T47D (cell line): ENCODE measurements around the gene IGF2R.
"Not testable (repeated sequence)": the region's sequence is repeated elsewhere in the genome, so short reads cannot be mapped to it uniquely, and the experiment has no call there.

Source experiments
- DNase-seq, 2 experiments: peaks; one replicate each; pipeline versions ENCODE4 v3.0.0 to v3.0.0-alpha.2; 2011 to 2012; ENCODE audit warnings: low read depth in 1 of 2, low spot score in 1 of 2
- JUND ChIP-seq: IDR thresholded peaks from 2 replicates; pipeline ENCODE4 v1.6.1; 2012; ENCODE audit warnings: low read depth
- in situ Hi-C: cut with HindIII; loops from 2 replicates; pipeline ENCODE4 v1.10.0; 2016; ENCODE audit warnings: low sequenced_read_pairs, low pct_unique_long_range_greater_than_20kb

Gene IGF2R

GRCh38 chr6:160110586-160111123 lies 141.8 kb downstream of the IGF2R start:
- TF ChIP-seq JUND, result no peak
- DNase-seq, result no peak
- in situ Hi-C loops, result no loop called here

GRCh38 chr6:160111806-160112205 lies 142.9 kb downstream of the IGF2R start:
- in situ Hi-C loops, result no loop called here
- no peak for DNase-seq
- no peak for TF ChIP-seq JUND

DNA sequence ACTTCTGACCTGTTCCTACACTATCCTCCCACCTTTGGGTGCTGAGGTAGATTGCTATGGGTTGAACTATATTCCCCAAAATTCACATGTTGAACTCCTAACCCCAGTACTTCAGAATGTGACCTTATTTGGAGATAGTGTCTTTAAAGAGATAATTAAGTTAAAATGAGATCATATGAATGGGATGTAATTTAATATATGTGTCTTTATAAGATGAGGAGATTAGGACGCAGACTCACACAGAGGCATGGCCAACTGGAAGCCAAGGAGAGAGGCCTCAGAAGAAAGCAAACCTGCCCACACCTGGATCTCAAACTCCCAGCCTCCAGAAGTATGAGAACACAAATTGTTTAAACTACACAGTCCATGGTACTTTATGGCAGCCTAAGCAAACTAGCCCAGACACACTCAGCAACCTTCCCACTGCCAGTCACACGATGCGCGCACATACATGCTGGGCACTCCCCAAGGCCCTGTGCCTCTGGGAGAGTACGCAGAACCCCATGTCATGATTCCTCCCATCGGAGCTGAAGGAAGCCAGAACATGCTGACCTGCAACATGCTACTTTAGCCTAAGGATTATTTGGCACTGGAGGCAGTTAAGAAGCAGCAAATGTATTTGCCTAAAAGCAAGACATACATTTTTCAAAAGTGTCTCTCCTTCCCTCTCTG lies 143.9 kb downstream of the IGF2R start:
- no peak for DNase-seq
- TF ChIP-seq JUND, result no peak
- in situ Hi-C loops, result no loop called here

DNA sequence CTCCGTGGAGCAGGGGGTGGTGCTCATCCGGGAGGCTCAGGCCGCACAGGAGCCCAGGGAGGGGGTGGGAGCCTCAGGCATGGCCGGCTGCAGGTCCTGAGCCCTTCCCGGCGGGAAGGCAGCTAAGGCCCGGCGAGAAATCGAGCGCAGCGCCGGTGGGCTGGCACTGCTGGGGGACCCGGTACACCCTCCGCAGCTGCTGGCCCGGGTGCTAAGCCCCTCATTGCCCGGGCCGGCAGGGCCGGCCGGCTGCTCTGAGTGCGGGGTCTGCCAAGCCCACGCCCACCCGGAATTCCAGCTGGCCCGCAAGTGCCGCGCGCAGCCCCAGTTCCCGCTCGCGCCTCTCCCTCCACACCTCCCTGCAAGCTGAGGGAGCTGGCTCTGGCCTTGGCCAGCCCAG lies 145.7 kb downstream of the IGF2R start:
- in situ Hi-C loops, DNase-seq: not testable (repeated sequence)

DNA sequence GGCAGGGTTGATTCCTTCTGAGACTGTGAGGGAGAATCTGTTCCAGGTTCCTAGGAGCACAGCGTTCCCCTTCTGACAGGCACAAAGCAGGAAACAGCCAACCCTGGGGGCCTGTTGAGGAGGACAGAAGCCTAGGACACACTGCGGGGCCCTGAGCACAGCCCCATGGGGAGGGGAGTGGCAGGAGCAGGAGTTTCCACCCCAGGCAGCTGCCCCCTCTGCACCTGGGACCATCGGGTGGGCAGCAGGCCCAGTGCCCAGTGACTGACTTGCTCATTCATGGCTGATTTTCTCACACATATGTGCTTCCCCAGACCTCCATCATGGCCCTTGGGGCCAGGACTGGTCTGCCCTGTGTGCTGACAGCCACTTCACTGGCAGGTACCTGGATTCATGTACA lies 146.5 kb downstream of the IGF2R start:
- DNase-seq, result no peak
- TF ChIP-seq JUND, result no peak
- in situ Hi-C loops, result no loop called here

DNA sequence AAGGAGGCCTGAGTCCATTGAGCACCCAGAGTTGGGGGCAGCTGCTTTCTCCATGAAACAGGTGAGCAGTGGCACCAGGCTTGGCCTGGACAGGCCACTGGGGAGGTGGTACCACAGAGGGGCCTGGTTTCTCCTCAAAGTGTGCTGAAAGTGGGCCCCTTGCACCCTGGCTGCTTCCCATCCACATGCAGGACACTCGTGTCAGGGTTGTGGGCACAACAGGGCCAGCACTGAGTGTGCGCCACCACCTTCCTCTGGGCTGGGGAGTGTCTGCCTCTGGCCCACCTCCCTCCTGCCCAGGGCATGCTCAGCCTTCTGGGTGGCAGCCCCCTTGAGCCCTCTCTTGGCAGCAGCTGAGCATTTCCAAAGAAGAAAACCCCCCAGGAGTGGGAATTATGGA lies 147.5 kb downstream of the IGF2R start:
- no peak for TF ChIP-seq JUND
- DNase-seq, result no peak
- in situ Hi-C loops, result no loop called here

DNA sequence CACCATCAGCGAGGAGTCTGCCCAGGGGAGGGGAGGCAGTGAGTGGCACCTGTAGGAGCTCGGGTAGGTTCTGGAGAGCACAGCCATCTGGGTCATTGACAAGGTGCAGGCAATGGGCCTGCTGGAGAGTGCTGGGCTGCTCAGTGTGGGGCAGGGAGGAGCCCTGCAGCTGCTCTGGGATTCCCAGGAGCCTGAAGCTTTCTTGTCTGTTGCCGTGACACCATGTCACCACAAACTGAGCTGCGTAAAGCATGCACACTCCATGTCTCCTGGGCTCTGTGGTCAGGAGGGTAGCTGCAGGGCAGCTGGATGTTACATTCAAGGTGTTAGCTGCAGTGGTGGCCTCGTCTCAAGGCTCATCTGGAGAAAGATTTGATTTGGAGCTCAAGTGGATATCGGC lies 148.3 kb downstream of the IGF2R start:
- no peak for TF ChIP-seq JUND
- DNase-seq, result no peak
- in situ Hi-C loops, result no loop called here

DNA sequence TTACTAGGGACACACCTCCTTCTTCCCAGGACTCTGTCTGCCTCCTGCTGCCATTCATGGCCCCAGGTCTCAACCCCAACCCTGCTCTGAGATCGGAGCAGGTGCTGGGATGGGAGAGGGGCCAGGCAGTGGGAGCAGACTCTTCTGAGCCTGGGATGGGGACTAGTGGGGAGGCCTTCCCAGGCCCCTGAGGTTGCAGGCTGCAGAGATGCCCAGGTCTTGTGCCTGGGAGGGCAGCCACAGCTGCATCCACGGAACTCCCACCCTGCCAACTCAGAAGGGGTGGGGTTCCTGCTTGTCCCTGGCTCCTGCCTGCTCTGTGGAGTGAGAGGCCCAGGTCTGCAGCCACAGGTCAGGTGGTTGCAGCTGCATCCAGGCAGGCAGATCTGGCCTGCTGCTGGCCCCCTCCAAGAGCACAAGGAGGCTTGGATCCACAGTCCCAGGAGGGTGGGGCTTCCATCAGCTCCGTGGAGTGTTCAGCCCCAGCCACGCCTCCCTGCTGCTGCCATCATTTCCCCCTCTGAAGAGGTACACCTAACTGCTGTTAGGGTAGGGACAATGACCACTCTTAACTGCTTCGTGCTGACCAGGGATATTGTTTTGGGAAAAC lies 149.8 kb downstream of the IGF2R start:
- no peak for DNase-seq
- in situ Hi-C loops, result no loop called here
- no peak for TF ChIP-seq JUND

DNA sequence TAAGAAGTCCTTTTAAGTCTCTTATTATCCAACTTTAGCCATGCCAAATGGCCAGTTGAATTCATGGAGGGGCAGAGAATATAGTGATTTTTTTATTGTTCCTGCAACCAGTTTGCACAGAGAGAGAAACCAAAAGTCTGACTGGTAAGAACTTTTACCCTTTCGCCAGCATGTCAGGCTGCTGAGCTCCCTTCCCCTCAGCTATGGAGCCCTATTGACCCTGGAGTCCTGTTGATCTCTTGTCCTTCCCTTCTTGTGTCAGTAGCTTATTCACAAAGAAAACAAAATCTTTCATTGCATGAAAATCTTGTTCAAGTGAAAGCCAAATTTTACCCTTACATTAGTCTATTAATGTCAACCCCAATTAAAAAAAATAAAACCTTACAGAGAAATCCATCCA lies 151.2 kb downstream of the IGF2R start:
- TF ChIP-seq JUND, result no peak
- no peak for DNase-seq
- in situ Hi-C loops, result no loop called here

GRCh38 chr6:160121558-160121957 lies 152.7 kb downstream of the IGF2R start, which contains the start of gene SLC22A1:
Gene SLC22A1, plus strand, starts transcription at chr6:160121815. Its CDS starts 121 bp downstream, at chr6:160121936.
- in situ Hi-C loops, result no loop called here
- no peak for TF ChIP-seq JUND
- DNase-seq, result no peak

GRCh38 chr6:160121981-160122380 lies 153.1 kb downstream of the IGF2R start:
- no peak for DNase-seq
- in situ Hi-C loops, result no loop called here
- no peak for TF ChIP-seq JUND

- no peak for TF ChIP-seq JUND
- in situ Hi-C loops, result no loop called here
- DNase-seq, result no peak
These were observed 153.9 kb downstream of the IGF2R start for GRCh38 chr6:160122744-160123143.

- no peak for DNase-seq
- TF ChIP-seq JUND, result no peak
- in situ Hi-C loops, result no loop called here
These were observed 155.1 kb downstream of the IGF2R start for GRCh38 chr6:160124007-160124406.

- no peak for DNase-seq
- in situ Hi-C loops, result no loop called here
- TF ChIP-seq JUND, result no peak
These were observed 155.7 kb downstream of the IGF2R start for GRCh38 chr6:160124605-160125004.

- in situ Hi-C loops, DNase-seq: not testable (repeated sequence)
These were observed 156.2 kb downstream of the IGF2R start for GRCh38 chr6:160125105-160125504.
